Subcutaneous abdominal adipose tissue (tissue), 5 donors: ENCODE data around the gene HS6ST2.

Source experiments
- H3K27ac ChIP-seq: one replicate; pipeline ENCODE4 v1.7.0; 2013; ENCODE audit warnings: low read depth, mild to moderate bottlenecking, inconsistent platforms, low read length, moderate library complexity
- H3K27me3 ChIP-seq, 5 donors: one replicate each; pipeline ENCODE4 v1.7.0; 2013; ENCODE audit warnings: low read length in 5 of 5, inconsistent platforms in 1 of 5; ENCODE audit not compliant: control insufficient read depth in 5 of 5, insufficient read depth in 4 of 5
- H3K36me3 ChIP-seq, 5 donors: one replicate each; pipeline ENCODE4 v1.7.0; 2013; ENCODE audit warnings: low read length in 5 of 5; ENCODE audit not compliant: control insufficient read depth in 5 of 5, insufficient read depth in 5 of 5
- H3K4me1 ChIP-seq, 5 donors: one replicate each; pipeline ENCODE4 v1.7.0; 2013; ENCODE audit warnings: low read length in 5 of 5, mild to moderate bottlenecking in 3 of 5, moderate library complexity in 1 of 5; ENCODE audit not compliant: control insufficient read depth in 5 of 5, insufficient read depth in 5 of 5
- H3K4me3 ChIP-seq, 5 donors: one replicate each; pipeline ENCODE4 v1.7.0; 2013; ENCODE audit warnings: low read length in 5 of 5, low read depth in 1 of 5
- H3K9ac ChIP-seq, 5 donors: one replicate each; pipeline ENCODE4 v1.7.0; 2013; ENCODE audit warnings: low read length in 5 of 5, mild to moderate bottlenecking in 4 of 5, moderate library complexity in 3 of 5
- H3K9me3 ChIP-seq, 5 donors: one replicate each; pipeline ENCODE4 v1.7.0; 2013; ENCODE audit warnings: low read length in 5 of 5; ENCODE audit not compliant: control insufficient read depth in 5 of 5
- donor health status: healthy.
- donor health status: healthy.
- donor health status: healthy.
- donor health status: healthy.
- donor health status: healthy.

HS6ST2 gene

DNA sequence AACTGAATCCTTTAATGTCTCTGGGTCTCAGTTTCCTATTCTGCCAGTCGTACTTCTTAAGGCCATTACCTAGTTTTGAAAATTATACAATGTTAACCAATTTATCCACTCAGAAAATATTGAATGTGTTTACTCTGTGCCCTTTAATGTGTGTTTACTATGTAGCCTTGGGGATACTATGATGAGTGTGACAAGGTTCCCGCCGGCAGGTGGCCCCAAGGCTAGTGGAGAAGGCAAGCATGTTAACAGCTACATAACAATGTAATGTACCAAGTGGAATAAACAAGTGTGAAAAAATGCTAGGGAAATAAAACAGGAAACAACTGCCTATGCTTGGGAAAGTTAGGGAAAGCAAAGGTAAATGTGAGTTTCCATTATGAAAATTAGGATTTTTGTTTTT is 282.3 kb downstream of the HS6ST2 start:
- Histone ChIP-seq H3K27ac (no peak overlapping the region), H3K27me3 (peaks cover 0 to 19% (median 7%) of the 10 kb centered on the region in 5 donors), H3K4me3 (no peak overlapping the region), H3K9me3 (peaks cover 0 to 3% (median 0%) of the 10 kb centered on the region in 5 donors), H3K9ac (no peak overlapping the region), H3K36me3 (no peaks in the 10 kb centered on the region), H3K4me1 (no peaks in the 10 kb centered on the region)

DNA sequence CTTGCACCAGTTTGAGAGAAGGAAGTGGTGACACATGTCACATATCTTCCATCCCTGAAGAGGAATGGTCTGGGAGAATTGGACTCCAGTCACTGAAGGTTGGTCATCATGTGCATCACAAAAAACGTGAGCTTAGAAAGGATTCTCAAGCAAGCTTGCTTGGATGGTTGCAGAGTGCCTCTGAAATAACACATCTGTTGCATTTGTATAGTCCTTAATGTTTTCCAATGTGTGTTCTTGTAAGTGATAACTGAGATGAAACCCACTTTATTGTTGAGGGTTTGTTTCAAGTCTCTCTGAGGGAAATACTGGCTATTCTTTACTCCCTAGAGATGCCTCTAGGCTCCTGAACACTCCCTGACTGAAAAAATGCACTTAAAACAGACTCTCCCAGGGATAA is 285.1 kb downstream of the HS6ST2 start:
- H3K4me1 ChIP-seq = no peaks in the 10 kb centered on the region
- H3K9ac ChIP-seq = no peak overlapping the region
- peaks cover 3 to 23% (median 16%) of the 10 kb centered on the region in 5 donors for H3K27me3 ChIP-seq
- no peaks in the 10 kb centered on the region for H3K36me3 ChIP-seq
- no peak overlapping the region for H3K27ac ChIP-seq
- no peak overlapping the region for H3K4me3 ChIP-seq
- H3K9me3 ChIP-seq = no peaks in the 10 kb centered on the region

DNA sequence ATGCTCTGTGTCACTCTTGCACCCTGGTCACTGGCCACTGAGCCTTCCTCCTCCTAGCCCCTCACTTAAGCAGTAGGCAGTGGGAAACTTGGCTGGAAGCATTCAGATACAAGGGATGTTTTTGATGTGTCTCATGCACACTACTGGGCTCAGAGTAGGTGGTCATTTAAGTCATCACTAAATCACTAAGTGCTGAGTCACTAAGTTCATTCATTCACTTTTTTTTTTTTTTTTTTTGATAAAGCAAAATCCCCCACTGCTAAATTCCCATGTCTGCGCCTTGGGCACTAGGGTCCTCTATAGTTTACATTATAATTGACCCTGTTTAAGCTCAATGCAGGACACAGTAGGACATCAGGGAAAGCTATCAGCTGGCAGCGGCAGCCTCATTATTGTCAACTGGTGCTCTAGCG is 287.2 kb downstream of the HS6ST2 start:
- Histone ChIP-seq H3K9ac (no peak overlapping the region), H3K36me3 (no peaks in the 10 kb centered on the region), H3K27me3 (peaks cover 5 to 21% (median 16%) of the 10 kb centered on the region in 5 donors), H3K4me1 (no peaks in the 10 kb centered on the region), H3K4me3 (no peak overlapping the region), H3K9me3 (no peaks in the 10 kb centered on the region), H3K27ac (no peak overlapping the region)

DNA sequence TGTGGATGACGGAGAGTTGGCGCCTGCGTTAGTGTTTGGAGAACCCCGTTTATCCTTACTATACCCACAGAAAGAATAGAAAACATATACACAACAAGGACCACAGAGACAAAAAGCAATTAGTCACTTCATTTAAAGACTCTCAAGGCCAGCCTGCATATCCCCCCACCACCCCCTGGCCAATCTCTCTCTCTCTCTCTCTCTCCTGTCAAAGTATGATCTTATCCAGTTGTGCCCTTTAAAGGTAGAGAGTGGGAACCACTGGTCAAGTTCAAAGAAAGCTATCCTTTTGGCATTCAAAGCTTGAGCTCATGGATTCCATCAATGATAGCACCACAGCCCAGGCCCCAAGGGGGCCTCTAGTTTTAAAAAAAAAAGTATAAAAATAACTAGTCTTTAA is 289.3 kb downstream of the HS6ST2 start:
- Histone ChIP-seq H3K27ac (no peak overlapping the region), H3K4me3 (no peak overlapping the region), H3K36me3 (no peaks in the 10 kb centered on the region), H3K9me3 (no peaks in the 10 kb centered on the region), H3K9ac (no peak overlapping the region), H3K4me1 (no peaks in the 10 kb centered on the region), H3K27me3 (peaks cover 5 to 27% (median 11%) of the 10 kb centered on the region in 5 donors)

DNA sequence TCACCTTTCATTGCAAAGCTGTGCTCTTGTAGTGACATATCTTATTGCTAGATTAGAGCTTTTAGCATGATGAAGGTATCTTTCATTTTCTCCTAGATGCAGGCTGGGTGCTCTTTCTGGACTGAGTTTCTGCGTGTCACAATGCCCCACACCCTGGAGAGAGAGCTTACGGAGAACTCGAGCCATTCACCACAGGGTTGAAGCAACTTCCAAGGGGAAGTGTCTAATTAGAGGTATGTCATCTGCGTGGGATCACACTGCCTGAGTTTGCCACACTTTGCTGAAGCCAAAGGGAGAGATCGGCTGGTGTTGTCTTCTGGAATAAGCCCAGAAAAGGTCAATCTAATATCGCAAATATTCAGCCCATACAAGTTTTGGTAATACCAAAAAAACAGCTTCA is 290.3 kb downstream of the HS6ST2 start:
- H3K36me3 ChIP-seq = no peaks in the 10 kb centered on the region
- H3K9me3 ChIP-seq = no peaks in the 10 kb centered on the region
- H3K27me3 ChIP-seq = peaks cover 5 to 27% (median 11%) of the 10 kb centered on the region in 5 donors
- no peak overlapping the region for H3K9ac ChIP-seq
- H3K4me1 ChIP-seq = no peaks in the 10 kb centered on the region
- H3K4me3 ChIP-seq = no peak overlapping the region
- no peak overlapping the region for H3K27ac ChIP-seq

DNA sequence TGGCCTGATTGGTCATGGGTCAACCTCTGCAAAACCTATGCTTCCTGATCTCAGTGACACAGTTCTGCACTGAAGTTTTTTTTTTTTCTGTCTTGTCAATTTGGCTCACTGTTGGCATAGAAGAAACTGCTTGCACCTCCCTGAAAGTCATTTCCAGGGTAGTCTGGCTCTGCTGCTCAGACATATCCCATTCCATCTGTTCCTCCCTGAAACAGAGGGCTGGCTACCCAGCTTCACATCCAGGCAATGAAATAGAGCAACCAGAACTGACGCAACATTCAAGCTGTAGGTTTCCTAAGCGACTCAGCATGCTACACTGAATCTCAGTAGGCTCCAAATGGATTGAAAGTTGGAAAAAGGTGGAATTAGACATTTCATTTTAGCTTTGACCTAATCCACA is 292.8 kb downstream of the HS6ST2 start:
- Histone ChIP-seq H3K4me3 (no peak overlapping the region), H3K9me3 (no peaks in the 10 kb centered on the region), H3K4me1 (no peaks in the 10 kb centered on the region), H3K36me3 (no peaks in the 10 kb centered on the region), H3K9ac (no peak overlapping the region), H3K27ac (no peak overlapping the region), H3K27me3 (peaks cover 2 to 19% (median 6%) of the 10 kb centered on the region in 5 donors)

DNA sequence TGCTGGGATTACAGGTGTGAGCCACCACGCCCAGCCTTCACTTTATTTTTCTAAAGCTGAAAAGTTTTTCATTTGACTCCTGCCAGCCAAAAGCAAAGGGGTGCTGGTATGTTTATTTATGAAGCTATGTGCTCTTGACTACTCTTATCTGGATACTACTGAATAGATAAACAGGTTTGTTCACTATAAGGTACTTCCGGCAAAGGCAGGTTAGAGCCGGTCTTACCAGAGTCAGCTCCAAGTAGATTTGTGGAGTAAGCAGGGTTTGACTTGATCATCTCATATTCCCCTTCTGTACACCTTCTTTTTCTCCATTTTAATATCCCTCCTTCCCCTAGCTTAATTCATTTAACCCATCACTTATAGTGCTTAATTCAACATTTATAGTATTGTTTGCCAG is 294.2 kb downstream of the HS6ST2 start:
- H3K27me3 ChIP-seq = peaks cover 2 to 18% (median 6%) of the 10 kb centered on the region in 5 donors
- no peak overlapping the region for H3K27ac ChIP-seq
- H3K4me1 ChIP-seq = no peaks in the 10 kb centered on the region
- no peaks in the 10 kb centered on the region for H3K36me3 ChIP-seq
- H3K9me3 ChIP-seq = no peaks in the 10 kb centered on the region
- no peak overlapping the region for H3K4me3 ChIP-seq
- H3K9ac ChIP-seq = no peak overlapping the region

DNA sequence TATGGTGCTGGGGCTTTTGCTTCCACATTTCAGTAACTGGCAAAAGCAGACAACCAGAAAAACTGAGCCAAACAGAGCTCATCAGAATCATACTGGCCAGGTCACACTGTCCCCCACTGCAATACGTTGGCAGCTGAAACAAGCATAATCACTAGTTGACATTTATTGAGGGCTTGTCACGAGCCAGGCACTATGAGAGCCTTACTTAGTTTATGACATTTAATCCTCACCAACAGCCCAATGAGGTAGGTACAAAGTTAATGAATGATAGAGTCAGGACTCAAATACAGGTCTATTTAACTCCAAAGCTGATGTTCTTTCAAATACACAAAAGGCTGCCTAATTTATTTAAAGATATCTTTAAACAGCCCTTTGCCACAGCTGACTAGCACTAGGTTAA is 295.6 kb downstream of the HS6ST2 start:
- Histone ChIP-seq H3K4me3 (no peak overlapping the region), H3K27ac (no peak overlapping the region), H3K36me3 (no peaks in the 10 kb centered on the region), H3K9ac (no peak overlapping the region), H3K9me3 (no peaks in the 10 kb centered on the region), H3K27me3 (peaks cover 0 to 13% (median 2%) of the 10 kb centered on the region in 5 donors), H3K4me1 (no peaks in the 10 kb centered on the region)

DNA sequence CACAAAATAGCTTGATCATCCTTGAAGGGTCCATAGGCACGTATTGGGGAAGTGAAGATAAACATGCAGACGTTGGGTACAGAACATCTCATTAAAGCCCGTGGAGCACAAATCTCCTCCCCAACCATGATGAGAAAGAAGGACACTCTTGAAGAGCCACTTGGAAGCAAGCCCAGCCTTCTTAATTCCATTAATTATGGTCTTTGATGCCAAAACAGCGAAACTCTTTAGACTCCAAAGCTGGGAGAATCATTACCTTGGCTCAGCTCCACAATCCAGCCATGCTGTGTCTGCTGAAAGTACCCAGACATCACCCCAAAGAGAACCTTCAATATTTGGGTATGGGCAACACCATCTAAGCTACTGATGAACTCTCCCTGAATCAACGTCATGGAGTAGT is 300.6 kb downstream of the HS6ST2 start:
- Histone ChIP-seq H3K9ac (no peak overlapping the region), H3K27me3 (peaks cover 4 to 11% (median 8%) of the 10 kb centered on the region in 5 donors), H3K4me1 (no peaks in the 10 kb centered on the region), H3K27ac (no peak overlapping the region), H3K36me3 (no peaks in the 10 kb centered on the region), H3K4me3 (no peak overlapping the region), H3K9me3 (no peaks in the 10 kb centered on the region)

DNA sequence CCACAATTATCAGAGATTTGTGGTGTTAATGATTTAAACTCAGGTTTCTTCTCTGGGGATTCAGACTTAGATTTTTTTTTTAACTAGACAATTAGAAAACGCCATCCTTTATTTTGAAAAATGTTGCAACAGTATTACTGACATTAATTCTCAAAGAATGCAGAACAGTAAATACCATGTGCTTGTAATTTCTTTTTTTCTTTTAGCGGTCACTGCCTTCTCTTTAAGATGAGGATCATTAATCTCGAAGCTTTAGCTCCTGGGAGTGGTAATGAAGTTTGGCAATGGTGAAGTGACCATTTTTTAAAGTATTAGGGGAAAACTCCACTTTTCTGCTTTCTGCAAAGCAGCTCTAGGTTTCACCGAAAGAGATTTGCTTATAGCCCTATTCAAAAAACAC is 305.6 kb downstream of the HS6ST2 start:
- H3K27me3 ChIP-seq = peaks cover 8 to 32% (median 9%) of the 10 kb centered on the region in 5 donors

More for the DNA sequence above, 305.6 kb downstream of the HS6ST2 start:
- H3K9ac ChIP-seq = no peak overlapping the region
- H3K9me3 ChIP-seq = no peaks in the 10 kb centered on the region
- no peak overlapping the region for H3K27ac ChIP-seq
- no peak overlapping the region for H3K4me3 ChIP-seq
- H3K4me1 ChIP-seq = no peaks in the 10 kb centered on the region
- no peaks in the 10 kb centered on the region for H3K36me3 ChIP-seq
